HepG2 (cell line): ENCODE measurements around the gene LYST. TPM values are rescaled to one million over a fixed set of nuclear protein-coding genes. Genes with fewer than 3 reads are reported as not detected.

ENCODE experiments used
- ATAC-seq: fragments of 200-7000 bp; cut with Tn5 transposase; 3 replicates; pipeline ENCODE4 v1.9.1; 2020; ENCODE audit warnings: mild to moderate bottlenecking, moderate library complexity
- BruUV-seq: library from RNA; stranded (reverse); fragments of 400-500 nt; replicated peaks from 2 replicates; lab custom pipeline; 2021; lab: Mats Ljungman, UMichigan
- CTCF ChIA-PET: fragments of 300-600 bp; formaldehyde crosslinking; extraction: SDS; loops from one replicate; lab custom pipeline; 2021; ENCODE audit warnings: low total read pairs, inconsistent platforms, low intra/inter-chr PET ratio; lab: Yijun Ruan, JAX
- POLR2A ChIA-PET: fragments of 350-600 bp; sonication (Branson Sonifier 250); formaldehyde crosslinking; loops from one replicate; lab custom pipeline; 2020; ENCODE audit warnings: antibody characterized with exemption, inconsistent platforms; lab: Yijun Ruan, JAX
- DNase-seq: peaks from one replicate; pipeline ENCODE4 v3.0.0-alpha.2; 2015; ENCODE audit warnings: low spot score
- FAIRE-seq: peaks from 3 replicates; lab custom pipeline; 2011; peaks lifted over from hg19 to GRCh38; lab: Jason Lieb, UNC
- H2AFZ ChIP-seq: one replicate; pipeline ENCODE4 v1.6.1; 2011; ENCODE audit warnings: low read length, inconsistent platforms
- H3K27ac ChIP-seq: fragments of 300-600 bp; 3 replicates; pipeline ENCODE4 v1.8.0; 2011; ENCODE audit warnings: mixed run types, mild to moderate bottlenecking, mixed read lengths, low read length, inconsistent platforms; ENCODE audit not compliant: insufficient read depth; ENCODE audit errors: extremely low read length
- H3K27me3 ChIP-seq, 2 experiments: fragments of 200-600 bp in 1 of 2; 2 replicates in 1 of 2; 3 replicates in 1 of 2; pipeline versions ENCODE4 v1.6.0 to v1.8.0; 2011; ENCODE audit warnings: low read length in 2 of 2, mild to moderate bottlenecking in 2 of 2, moderate library complexity in 2 of 2, inconsistent platforms in 1 of 2; ENCODE audit not compliant: insufficient read depth in 2 of 2, control insufficient read depth in 1 of 2
- H3K36me3 ChIP-seq, 2 experiments: fragments of 200-600 bp in 1 of 2; replicated peaks in 1 of 2; 2 replicates in 1 of 2; 3 replicates in 1 of 2; pipeline versions ENCODE4 v1.5.1 to v1.8.0; 2011; ENCODE audit warnings: low read length in 2 of 2, inconsistent platforms in 1 of 2; ENCODE audit not compliant: insufficient read depth in 2 of 2, control insufficient read depth in 1 of 2
- H3K4me1 ChIP-seq: 2 replicates; pipeline ENCODE4 v1.5.1; 2012; ENCODE audit warnings: low read length, inconsistent platforms; ENCODE audit not compliant: insufficient read depth
- H3K4me2 ChIP-seq: 2 replicates; pipeline ENCODE4 v1.6.0; 2011; ENCODE audit warnings: low read depth, low read length, inconsistent platforms
- H3K4me3 ChIP-seq, 3 experiments: fragments of 200-600 bp in 1 of 3; sonication (generic), shearing (Covaris generic) in 1 of 3; replicated peaks in 1 of 3; 2 replicates each; pipeline ENCODE4 v1.5.1; 2011 to 2016; ENCODE audit warnings: low read length in 3 of 3, inconsistent platforms in 2 of 3, low read depth in 2 of 3, mild to moderate bottlenecking in 2 of 3, control low read depth in 1 of 3, mixed read lengths in 1 of 3; ENCODE audit not compliant: insufficient read depth in 1 of 3
- H3K79me2 ChIP-seq: one replicate; pipeline ENCODE4 v1.6.1; 2011; ENCODE audit warnings: low read length, inconsistent platforms; ENCODE audit not compliant: insufficient read depth
- H3K9ac ChIP-seq: 2 replicates; pipeline ENCODE4 v1.6.0; 2011; ENCODE audit warnings: mild to moderate bottlenecking, low read depth, low read length, inconsistent platforms; ENCODE audit not compliant: insufficient read depth
- H3K9me3 ChIP-seq: 2 replicates; pipeline ENCODE4 v1.5.1; 2012; ENCODE audit warnings: mild to moderate bottlenecking, low read length
- H4K20me1 ChIP-seq: 2 replicates; pipeline ENCODE4 v1.6.0; 2011; ENCODE audit warnings: inconsistent platforms, mild to moderate bottlenecking, low read length, moderate library complexity; ENCODE audit not compliant: insufficient read depth
- MIER2 ChIP-seq: IDR thresholded peaks from 2 replicates; pipeline ENCODE4 v1.6.1; 2016; ENCODE audit warnings: missing biosample characterization, missing genetic modification reagents
- RARA ChIP-seq: IDR thresholded peaks from 2 replicates; pipeline ENCODE4 v1.6.1; 2016; ENCODE audit warnings: missing genetic modification reagents, missing compliant biosample characterization
- SETDB1 ChIP-seq: sonication (generic); formaldehyde crosslinking; IDR thresholded peaks from 2 replicates; pipeline ENCODE4 v1.5.1; 2020; ENCODE audit warnings: missing genetic modification reagents, mild to moderate bottlenecking, borderline replicate concordance
- ZNF251 ChIP-seq: sonication (generic); formaldehyde crosslinking; IDR thresholded peaks from 2 replicates; pipeline ENCODE4 v1.9.0; 2021; ENCODE audit warnings: mild to moderate bottlenecking, missing genetic modification reagents
- ZNF562 ChIP-seq: sonication (generic); formaldehyde crosslinking; IDR thresholded peaks from 2 replicates; pipeline ENCODE4 v1.8.0; 2022; ENCODE audit warnings: missing genetic modification reagents, borderline replicate concordance
- WGBS: methylation state at CpG from one replicate; pipeline ENCODE4 v1.1.6; 2017; ENCODE audit warnings: low lambda C conversion rate; 5-methylcytosine and 5-hydroxymethylcytosine counted together
- in situ Hi-C: cut with HindIII; loops from 2 replicates; pipeline ENCODE4 v1.10.0; 2017; ENCODE audit warnings: low pct_unique_long_range_greater_than_20kb; ENCODE audit not compliant: extremely low pct_ligation_motif_present
- intact Hi-C: fragments of 100-400 bp; cut with micrococcal nuclease; formaldehyde crosslinking; loops from one replicate; pipeline ENCODE4 v1.10.0; 2022; ENCODE audit not compliant: unreplicated experiment
- polyA plus RNA-seq, 8 experiments: library from polyadenylated mRNA; depleted of rRNA in 3 of 8; stranded (reverse) in 7 of 8; unstranded in 1 of 8; fragments of >200 nt; fragmentation: Illumina TruSeq in 4 of 8; extraction: Trizol in 4 of 8; gene quantifications; 2 replicates each; pipeline versions ENCODE4 v1.2.1 to v1.2.3, GENCODE V29; 2011 to 2016; ENCODE audit warnings: low read depth in 4 of 8, missing spikeins in 1 of 8, mixed read lengths in 1 of 8; ENCODE audit not compliant: insufficient read depth in 1 of 8
- total RNA-seq, 5 experiments: library from RNA; depleted of rRNA; stranded (reverse); fragments of >200 nt; fragmentation: Illumina TruSeq; extraction: Trizol; gene quantifications; 2 replicates each; pipeline ENCODE4 v1.2.3, GENCODE V29; 2016; ENCODE audit warnings: low read depth in 1 of 5
- TF ChIP-seq, protein P1 (sequence below): sonication (generic); formaldehyde crosslinking; IDR thresholded peaks from 2 replicates; pipeline ENCODE4 v1.5.1; 2020; ENCODE audit warnings: mild to moderate bottlenecking, missing genetic modification reagents

The LYST gene
- total and polyA plus RNA-seq, 2 of the 13 experiments (the other 11 are each of a cell fraction or from before 2014, with no cell fraction given) = 0.91 to 2.5 TPM

DNA sequence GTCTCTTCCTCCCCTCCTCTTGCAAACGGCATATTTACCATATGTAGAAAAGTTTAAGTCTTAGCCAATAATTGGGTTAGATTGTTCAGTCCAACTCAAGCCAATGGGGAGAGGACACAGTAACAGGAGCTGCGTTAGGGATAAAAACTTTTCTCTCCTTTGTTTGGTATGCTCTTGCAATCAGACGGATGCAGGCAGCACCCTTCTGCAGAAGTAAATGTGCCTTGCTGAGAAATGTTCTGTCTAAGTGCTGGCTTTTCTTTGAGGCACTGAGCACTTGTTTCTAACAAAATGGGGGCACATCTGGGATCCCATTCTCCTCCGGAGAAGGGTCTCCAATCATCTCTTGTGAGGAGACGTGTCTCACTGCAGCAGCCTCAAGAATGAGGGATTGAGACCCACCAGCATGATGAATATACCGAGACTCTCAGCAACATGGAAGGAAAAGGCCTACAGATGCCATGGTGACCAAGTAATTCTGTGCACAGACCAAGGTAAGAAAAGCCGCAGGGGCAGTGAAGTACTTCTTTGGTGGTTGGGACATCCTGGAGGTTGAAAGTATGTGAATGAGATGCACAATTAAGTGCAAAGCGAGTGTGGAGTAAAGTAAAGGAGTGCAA, 196.4 kb downstream of the LYST start:
- FAIRE-seq (no peak), DNase-seq (no peak), ATAC-seq (no peak)
- peaks cover 8% of the 10 kb centered on the region; the same call in 1 of the 2 replicates for H3K4me1 ChIP-seq
- H3K9me3 ChIP-seq = peaks cover 34% of the 10 kb centered on the region
- H2AFZ ChIP-seq = no peak overlapping the region
- no TSS peak for BruUV-seq
- CTCF ChIA-PET = no interaction called here
- H3K9ac ChIP-seq = no peak overlapping the region
- H3K4me3 ChIP-seq = no peak overlapping the region
- no peak overlapping the region for H3K27ac ChIP-seq
- no peak for TF ChIP-seq MIER2
- peak; percentile 89; the same call in 1 of the 2 replicates for TF ChIP-seq SETDB1 (CRISPR knock-in tag)
- TF ChIP-seq ZNF251 (CRISPR knock-in tag) = no peak
- TF ChIP-seq RARA (CRISPR knock-in tag) = no peak
- TF ChIP-seq, protein P1, sequence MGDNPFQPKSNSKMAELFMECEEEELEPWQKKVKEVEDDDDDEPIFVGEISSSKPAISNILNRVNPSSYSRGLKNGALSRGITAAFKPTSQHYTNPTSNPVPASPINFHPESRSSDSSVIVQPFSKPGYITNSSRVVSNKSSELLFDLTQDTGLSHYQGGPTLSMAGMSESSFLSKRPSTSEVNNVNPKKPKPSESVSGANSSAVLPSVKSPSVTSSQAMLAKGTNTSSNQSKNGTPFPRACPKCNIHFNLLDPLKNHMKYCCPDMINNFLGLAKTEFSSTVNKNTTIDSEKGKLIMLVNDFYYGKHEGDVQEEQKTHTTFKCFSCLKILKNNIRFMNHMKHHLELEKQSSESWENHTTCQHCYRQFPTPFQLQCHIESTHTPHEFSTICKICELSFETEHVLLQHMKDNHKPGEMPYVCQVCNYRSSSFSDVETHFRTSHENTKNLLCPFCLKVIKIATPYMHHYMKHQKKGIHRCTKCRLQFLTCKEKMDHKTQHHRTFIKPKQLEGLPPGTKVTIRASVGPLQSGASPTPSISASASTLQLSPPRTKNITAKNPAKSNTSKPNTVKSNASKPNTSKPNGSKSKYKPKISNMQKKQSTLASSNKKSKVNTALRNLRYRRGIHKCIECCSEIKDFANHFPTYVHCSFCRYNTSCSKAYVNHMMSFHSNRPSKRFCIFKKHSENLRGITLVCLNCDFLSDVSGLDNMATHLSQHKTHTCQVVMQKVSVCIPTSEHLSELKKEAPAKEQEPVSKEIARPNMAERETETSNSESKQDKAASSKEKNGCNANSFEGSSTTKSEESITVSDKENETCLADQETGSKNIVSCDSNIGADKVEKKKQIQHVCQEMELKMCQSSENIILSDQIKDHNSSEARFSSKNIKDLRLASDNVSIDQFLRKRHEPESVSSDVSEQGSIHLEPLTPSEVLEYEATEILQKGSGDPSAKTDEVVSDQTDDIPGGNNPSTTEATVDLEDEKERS = 0 out of 2 replicates have a peak, but pooled peaks have one; percentile 39
- TF ChIP-seq ZNF562 (CRISPR knock-in tag) = peak; percentile 98
- H3K36me3 ChIP-seq = no peaks in the 10 kb centered on the region
- no peak overlapping the region for H3K4me2 ChIP-seq
- POLR2A ChIA-PET = no interaction called here
- H3K79me2 ChIP-seq = no peaks in the 10 kb centered on the region
- in situ Hi-C loops = no loop called here
- intact Hi-C loops = no loop called here
- no peaks in the 10 kb centered on the region for H4K20me1 ChIP-seq
- no peaks in the 10 kb centered on the region for H3K27me3 ChIP-seq
- whole genome bisulfite sequencing = 91% methylated on average over 8 of the region's 8 CpGs
